GM19467 (cell line): ENCODE data around the gene IGSF22.

Experiments used
- ATAC-seq: cut with Tn5 transposase; IDR thresholded peaks from one replicate; pipeline ENCODE4 v1.9.1; 2021; ENCODE audit warnings: mild to moderate bottlenecking, moderate library complexity; ENCODE audit not compliant: unreplicated experiment

Gene IGSF22

GRCh38 chr11:18714443-18714780, 11.6 kb downstream of the IGSF22 start:
- no peak for ATAC-seq

- ATAC-seq = no peak
Observed at GRCh38 chr11:18713646-18714442, 12.1 kb downstream of the IGSF22 start.

GRCh38 chr11:18710545-18710944, 15.4 kb downstream of the IGSF22 start:
- ATAC-seq = no peak

- no peak for ATAC-seq
Observed at GRCh38 chr11:18709414-18709813, 16.6 kb downstream of the IGSF22 start.

GRCh38 chr11:18707811-18708340, 18.1 kb downstream of the IGSF22 start:
- no peak for ATAC-seq

- ATAC-seq = peak; percentile 66
Observed at GRCh38 chr11:18706330-18707243, 19.4 kb downstream of the IGSF22 start.

- no peak for ATAC-seq
Observed at GRCh38 chr11:18705651-18706281, 20.2 kb downstream of the IGSF22 start.

GRCh38 chr11:18704698-18705097, 21.3 kb downstream of the IGSF22 start:
- no peak for ATAC-seq

- no peak for ATAC-seq
Observed at GRCh38 chr11:18704045-18704645, 21.8 kb downstream of the IGSF22 start.

GRCh38 chr11:18703001-18703763, 22.8 kb downstream of the IGSF22 start:
- ATAC-seq = no peak

- no peak for ATAC-seq
Observed at GRCh38 chr11:18701614-18702216, 24.3 kb downstream of the IGSF22 start.

- no peak for ATAC-seq
Observed at GRCh38 chr11:18700872-18701271, 25.1 kb downstream of the IGSF22 start.

GRCh38 chr11:18700375-18700774, 25.6 kb downstream of the IGSF22 start:
- ATAC-seq = no peak

- no peak for ATAC-seq
Observed at GRCh38 chr11:18699848-18700261, 26.1 kb downstream of the IGSF22 start.

- no peak for ATAC-seq
Observed at GRCh38 chr11:18699269-18699596, 26.8 kb downstream of the IGSF22 start.

GRCh38 chr11:18698341-18699268, 27.4 kb downstream of the IGSF22 start, which contains the start of gene TMEM86A:
Gene TMEM86A (plus strand): TSS chr11:18698779. CDS start chr11:18698887, 108 bp downstream.
- ATAC-seq = peak; percentile 89

- no peak for ATAC-seq
Observed at GRCh38 chr11:18697576-18697975, 28.4 kb downstream of the IGSF22 start.

- no peak for ATAC-seq
Observed at GRCh38 chr11:18696638-18697225, 29.3 kb downstream of the IGSF22 start.
